NCI-H1092 (cell line): Measurements from ENCODE around the gene EPS15.

Experiments
- DNase-seq: peaks from one replicate; lab custom pipeline; 2025; lab: John Stamatoyannopoulos, UW

Gene EPS15

GRCh38 chr1:51314974-51315373 is 204.1 kb downstream of the EPS15 start:
- DNase-seq = no peak

DNA sequence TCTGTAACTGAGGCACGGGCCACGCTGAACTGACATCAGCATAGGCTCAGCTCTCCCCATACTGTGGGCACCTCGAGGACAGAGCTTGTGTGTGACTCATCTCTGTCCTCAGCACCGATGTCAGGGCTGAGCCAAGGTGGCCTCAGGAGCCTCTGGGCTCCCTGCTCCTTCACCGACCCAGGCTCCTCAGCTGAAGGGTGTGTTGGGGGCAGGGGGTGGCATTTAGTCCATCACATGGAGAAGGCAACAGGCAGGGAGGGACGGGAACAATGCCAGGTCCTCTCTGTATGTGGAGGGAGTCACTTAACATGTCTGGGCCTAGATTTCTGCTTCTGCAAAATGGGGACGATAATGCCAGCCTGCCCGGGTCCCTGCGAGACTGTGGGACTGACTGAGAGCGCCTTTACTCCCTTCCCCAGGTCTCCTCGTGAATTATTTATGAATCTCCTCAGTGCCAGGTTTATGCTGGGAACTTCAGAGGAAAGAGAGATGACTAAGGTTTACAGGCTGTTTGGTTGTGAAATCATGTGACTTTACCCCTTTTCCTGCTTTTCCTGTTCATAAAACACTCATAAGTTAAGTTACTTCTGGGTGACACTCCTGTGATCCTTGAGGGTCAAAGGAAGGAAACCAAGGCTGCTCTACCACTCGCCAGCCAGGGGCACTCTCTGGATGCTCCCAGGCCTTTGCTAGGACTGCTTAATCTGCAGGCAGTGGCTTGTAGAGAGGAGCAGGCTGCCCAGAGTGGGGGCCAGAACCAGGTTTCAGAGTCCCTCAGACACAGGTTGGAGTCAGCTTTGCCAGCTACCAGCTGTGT is 204.9 kb downstream of the EPS15 start:
- no peak for DNase-seq

GRCh38 chr1:51313268-51313852 is 205.7 kb downstream of the EPS15 start:
- no peak for DNase-seq

DNA sequence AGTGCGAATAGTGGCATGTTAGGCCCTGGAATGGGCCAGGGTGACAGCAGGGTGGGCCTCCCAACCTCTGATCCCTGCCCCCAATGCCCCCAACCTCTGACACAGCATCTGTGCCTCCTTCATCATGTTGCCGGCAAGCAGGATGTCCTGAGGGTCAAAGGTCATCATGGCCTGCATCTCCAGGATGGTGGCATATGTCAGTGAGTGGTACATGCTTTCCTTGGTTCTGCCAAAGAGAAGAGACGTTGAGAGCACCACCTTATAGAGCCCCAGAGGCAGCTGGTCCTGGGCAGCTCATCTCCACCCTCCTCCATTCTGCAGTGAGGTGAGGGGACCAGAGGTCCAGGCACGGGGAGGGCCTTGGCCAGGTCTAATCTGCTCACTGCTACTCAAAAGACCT is 206.3 kb downstream of the EPS15 start:
- no peak for DNase-seq

- DNase-seq = no peak
Observed at GRCh38 chr1:51311826-51312225, 207.2 kb downstream of the EPS15 start.

DNA sequence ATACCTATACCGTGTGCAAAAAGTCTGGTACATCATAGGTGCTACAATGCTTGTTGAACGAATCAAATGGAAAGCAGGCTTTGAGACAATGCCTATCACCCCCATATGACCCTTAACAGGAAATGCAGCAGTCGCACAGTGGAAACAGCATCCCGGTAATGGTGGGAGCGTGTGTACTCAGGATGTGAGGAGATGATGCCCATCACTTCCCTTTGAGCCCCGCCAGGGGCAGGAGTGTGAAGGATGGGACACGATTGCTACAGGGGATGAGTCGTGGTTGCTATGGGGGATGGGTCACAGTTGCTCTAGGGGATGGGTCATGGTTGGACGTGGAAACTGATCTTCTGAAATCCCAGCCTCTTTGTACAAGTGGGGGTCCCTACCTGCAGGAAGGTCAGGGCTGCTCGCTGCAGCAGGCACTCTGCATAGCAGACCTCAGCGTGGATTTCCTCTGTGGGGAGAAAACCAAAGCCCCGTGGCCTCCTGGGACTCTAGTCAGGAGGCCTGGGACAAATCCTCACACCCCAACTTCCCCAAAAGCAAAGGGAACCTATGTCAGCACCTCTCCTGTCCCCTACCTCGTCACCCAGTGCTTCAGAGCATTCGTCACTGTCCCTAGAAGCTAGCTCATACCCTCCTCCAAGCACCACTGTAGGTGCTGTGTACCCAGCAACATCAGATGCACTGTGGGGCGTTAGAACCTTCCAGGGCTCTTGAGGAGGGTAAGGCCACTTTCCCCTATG is 208.0 kb downstream of the EPS15 start:
- DNase-seq = no peak

DNA sequence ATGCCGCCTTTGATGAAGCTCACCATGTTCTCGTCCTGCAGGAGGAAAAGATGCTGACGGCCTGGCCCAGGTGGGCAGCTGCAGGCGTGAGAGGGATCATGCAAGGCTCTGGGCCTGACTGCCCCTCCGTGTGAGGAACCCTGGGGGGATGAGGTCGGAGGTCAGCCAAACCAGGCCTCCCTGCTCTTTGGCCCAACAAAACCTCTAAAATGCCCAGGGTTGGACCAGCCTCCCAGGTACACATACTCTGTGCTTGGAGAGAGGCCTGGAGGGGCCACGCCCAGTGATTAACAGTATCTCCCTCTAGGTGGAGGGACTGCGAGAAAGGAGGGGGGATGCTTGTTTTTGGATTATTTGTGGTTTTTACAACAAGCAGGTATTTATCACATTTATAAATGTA is 209.8 kb downstream of the EPS15 start:
- DNase-seq = no peak

- DNase-seq = no peak
Observed at GRCh38 chr1:51308636-51309035, 210.4 kb downstream of the EPS15 start.

DNA sequence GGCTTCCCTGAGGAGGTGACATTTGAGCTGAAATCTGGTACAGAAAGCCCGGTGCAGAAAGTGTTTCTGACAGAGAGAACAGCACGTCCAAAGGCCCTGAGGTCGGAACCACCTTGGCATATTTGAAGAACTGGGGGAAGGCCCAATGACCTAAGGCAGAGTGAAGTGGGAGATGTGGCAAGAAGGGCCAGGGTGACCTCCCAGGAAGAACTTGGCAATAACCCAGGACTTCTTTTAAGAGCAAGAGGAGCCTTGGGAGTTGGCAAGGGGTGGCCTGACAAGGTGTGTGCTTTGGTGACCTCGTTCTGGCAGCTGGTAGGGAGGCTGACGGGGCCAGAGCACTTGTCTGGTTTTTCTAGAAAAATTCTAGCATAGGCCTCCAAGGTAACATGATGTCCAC is 212.1 kb downstream of the EPS15 start:
- DNase-seq = no peak

- no peak for DNase-seq
Observed at GRCh38 chr1:51305371-51305823, 213.7 kb downstream of the EPS15 start.

GRCh38 chr1:51304360-51304759 is 214.7 kb downstream of the EPS15 start:
- no peak for DNase-seq
